D721Med (cell line): ENCODE measurements around the gene SLMAP.

Experiments
- DNase-seq: peaks from one replicate; pipeline ENCODE4 v3.0.0; 2011; ENCODE audit warnings: low spot score; ENCODE audit not compliant: insufficient read length
- FAIRE-seq: peaks from 2 replicates; lab custom pipeline; 2011; peaks lifted over from hg19 to GRCh38; lab: Jason Lieb, UNC
- CTCF ChIP-seq: IDR thresholded peaks from 2 replicates; pipeline ENCODE4 v1.5.1; 2012; ENCODE audit warnings: mild to moderate bottlenecking, control low read depth; ENCODE audit not compliant: insufficient read depth; ENCODE audit errors: missing control alignments

SLMAP gene

GRCh38 chr3:57718118-57718517, 38.0 kb upstream of the SLMAP start:
- no peak for DNase-seq
- FAIRE-seq, result no peak
- no peak for TF ChIP-seq CTCF

- TF ChIP-seq CTCF, result no peak
- no peak for DNase-seq
- no peak for FAIRE-seq
Observed at GRCh38 chr3:57726397-57726796, 29.7 kb upstream of the SLMAP start.

- DNase-seq (no peak), FAIRE-seq (no peak)
- no peak for TF ChIP-seq CTCF
Observed at GRCh38 chr3:57727106-57727505, 29.0 kb upstream of the SLMAP start.

GRCh38 chr3:57729334-57730045, 26.6 kb upstream of the SLMAP start:
- FAIRE-seq (no peak), DNase-seq (no peak)

GRCh38 chr3:57730682-57731081, 25.4 kb upstream of the SLMAP start:
- no peak for TF ChIP-seq CTCF
- no peak for DNase-seq
- FAIRE-seq, result no peak

More at GRCh38 chr3:57729334-57730045, 26.6 kb upstream of the SLMAP start:
- TF ChIP-seq CTCF, result no peak

GRCh38 chr3:57731311-57731710, 24.8 kb upstream of the SLMAP start:
- FAIRE-seq (no peak), DNase-seq (no peak)
- TF ChIP-seq CTCF, result no peak

- no peak for TF ChIP-seq CTCF
- no peak for FAIRE-seq
- no peak for DNase-seq
Observed at GRCh38 chr3:57733790-57734189, 22.3 kb upstream of the SLMAP start.
